HG03103 (cell line): ENCODE data around the gene SH2D7.

Source experiments
- ATAC-seq: cut with Tn5 transposase; IDR thresholded peaks from one replicate; pipeline ENCODE4 v1.9.1; 2021; ENCODE audit warnings: low read depth; ENCODE audit not compliant: unreplicated experiment

The SH2D7 gene

DNA sequence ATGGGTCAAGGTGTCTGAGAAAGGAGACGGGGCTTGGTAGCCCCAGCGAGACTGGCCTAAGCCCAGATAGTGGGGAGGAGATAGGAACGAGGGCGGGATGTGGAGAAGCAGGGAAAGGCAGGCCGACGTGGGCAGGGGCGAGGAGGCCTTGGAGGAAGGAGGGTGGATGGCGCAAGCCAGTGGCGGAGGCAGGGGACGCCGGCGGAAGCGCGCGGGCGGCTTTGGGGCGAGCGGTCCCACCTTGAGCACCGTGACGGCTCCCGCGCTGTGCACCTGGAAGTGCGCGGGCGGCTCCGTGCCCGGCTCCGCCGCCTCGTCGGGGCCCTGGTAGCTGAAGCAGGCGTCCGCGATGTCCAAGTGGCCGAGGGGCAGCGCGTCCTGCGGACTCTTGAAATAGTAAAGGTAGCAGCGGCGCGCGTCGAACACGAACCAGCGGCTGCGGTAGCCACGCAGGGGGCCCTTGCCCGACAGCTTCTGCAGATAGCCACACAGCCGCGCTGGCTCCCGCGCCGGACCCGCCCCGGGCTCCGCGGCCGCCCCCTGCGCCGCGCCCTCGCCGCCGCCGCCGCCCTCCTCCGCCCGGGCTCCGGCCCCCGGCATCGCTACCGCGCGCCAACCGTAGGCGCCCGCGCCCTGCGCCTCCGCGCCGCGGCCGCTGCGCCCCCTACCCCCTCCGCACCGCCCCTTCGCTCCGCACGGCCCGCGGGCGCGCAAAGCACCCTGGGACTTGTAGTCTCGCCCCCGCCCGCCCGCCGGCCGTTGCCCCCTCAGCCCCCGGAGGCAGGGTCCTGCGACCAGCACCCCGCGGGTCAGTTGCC, 15.1 kb upstream of the SH2D7 start, which contains the start of gene TBC1D2B:
Gene TBC1D2B (minus strand): TSS at position 659 of the 818 bp plus-strand sequence. CDS start 59 bp downstream, at position 600.
- ATAC-seq: peak; percentile 78

DNA sequence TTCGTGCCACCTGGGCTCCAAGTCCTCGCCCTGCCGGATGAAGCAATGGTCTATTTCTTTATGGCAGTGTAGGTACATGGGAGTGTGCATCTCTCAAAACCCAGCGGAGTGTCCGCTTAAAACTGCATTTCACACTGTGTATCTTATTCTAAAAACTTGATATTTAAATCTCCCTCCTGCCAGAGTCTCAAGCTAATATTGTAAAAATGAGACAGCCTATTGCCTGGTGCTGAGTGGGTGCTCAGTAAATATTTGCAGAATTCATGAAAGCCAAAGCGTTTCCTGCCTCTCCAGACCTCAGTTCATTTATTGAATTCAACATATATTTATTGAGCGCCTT, 14.5 kb upstream of the SH2D7 start:
- no peak for ATAC-seq

DNA sequence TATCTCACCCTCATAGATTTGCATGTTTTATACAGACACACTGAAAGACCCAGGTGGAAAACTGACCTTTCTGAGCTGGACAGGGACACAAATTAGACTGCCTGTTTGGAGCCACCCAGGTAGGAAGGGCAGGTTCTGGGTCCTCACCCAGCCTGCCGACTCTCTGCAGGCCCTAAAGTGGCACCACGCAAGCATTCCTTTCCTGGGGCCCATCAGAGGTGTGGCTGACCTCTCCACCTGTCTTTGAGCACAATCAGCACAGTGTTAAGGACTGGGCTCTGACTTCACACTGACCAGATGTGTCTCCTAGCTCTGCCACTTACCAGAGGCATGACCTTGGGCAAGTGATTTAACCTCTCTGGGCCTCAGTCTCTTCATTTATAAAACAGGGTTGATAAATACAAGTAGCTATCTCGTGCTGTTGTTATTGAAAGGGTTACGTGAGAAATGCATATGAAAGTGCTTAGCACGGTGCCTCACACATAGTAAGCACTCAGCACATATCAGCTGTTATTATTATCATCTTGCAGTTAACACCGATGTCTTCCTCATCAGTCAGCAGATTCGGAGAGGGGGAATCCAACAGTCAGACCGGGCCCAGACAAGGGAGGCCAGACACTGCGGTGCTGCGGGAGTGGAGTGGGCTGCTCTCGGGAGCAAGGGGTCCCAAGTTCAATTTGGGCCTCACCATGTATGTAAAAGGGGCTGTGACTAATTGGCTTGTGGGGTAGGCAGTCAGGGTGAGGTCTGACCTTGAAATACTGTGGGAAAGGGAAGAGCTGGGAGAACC, 12.9 kb upstream of the SH2D7 start:
- no peak for ATAC-seq

DNA sequence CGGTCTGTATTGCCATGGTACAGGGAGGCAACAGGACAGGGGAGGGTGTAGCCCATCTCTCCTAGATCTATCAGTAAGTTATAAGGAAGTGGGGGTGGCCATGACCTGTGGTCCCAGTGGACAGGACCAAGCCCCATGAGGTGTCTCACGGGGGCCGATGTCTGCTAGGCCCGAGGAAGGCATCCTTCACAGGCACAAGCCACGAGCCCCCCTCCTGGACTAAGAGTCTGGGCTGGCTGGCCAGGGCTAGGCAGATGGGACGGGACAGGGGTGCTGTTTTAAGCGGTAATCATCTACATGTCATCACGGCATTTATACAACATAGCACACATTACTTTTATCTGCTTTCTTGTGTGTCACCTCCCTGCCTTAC, 12.3 kb upstream of the SH2D7 start:
- ATAC-seq: no peak

DNA sequence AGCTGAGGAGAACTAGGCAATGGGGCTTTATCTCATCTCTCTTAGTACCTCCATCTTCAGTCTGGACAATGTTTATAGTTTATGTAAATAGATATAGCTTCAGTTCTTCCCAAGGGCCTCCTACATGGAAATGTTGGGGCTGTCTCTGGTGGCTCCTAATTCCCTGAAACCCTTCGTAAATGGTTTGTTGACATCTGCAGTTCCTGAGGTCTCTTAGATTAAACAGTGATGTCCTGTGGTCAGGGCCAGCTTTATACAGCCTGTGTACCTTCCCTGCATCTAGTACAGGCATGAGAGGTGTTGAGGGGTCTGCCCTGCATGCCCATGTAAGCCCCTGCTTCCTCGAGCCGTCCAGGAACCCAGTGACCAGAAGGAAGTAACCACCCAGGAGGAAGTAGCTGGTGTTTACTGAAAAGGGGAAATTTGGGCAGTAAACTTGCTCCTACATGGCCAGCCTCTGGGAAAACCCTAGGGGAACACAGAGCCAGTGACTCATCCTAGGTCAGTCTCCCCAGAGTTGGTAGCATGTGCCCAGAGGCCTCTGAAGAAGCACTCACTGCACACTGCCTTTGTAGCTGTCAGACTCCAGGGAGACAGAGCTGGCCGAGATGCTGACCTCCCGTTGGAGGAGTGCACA, 10.1 kb upstream of the SH2D7 start:
- ATAC-seq: no peak

DNA sequence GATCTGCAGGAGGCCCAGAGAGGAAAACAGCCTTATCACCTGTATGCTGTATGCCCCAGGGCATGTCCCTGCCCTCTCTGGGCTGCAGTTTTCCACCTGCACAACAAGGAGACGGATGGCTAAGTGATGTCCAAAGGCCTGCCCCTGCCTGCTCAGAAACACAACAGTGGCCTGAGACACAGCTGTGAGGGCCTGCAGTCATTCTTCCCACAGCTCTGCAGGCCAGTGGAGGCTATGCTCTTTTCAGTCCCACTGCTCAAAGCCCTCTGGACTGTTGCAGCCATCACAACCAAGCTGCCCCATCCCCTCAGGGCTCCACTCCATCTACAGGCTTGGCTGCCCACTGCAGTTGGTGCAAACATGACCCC, 9.6 kb upstream of the SH2D7 start:
- no peak for ATAC-seq

DNA sequence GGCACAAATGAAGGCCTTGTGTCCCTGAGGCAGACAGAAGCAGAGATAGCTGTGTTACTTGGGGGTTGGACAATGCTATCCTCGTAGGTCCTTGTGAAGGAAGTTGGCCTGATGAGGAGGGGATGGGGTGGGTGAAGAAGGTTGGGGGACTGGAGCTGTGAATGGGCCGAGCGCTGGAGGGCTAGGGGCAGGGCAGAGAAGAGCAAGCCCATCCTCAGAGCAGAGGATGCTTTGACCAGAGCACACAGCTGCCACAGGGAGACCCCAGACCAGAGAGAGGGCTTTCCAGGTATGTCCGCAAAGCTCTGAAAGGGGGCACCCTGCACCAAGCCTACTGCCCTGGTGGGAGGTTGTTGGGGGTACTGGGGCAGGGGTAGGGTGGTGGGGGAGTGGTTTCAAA, 9.2 kb upstream of the SH2D7 start:
- no peak for ATAC-seq

DNA sequence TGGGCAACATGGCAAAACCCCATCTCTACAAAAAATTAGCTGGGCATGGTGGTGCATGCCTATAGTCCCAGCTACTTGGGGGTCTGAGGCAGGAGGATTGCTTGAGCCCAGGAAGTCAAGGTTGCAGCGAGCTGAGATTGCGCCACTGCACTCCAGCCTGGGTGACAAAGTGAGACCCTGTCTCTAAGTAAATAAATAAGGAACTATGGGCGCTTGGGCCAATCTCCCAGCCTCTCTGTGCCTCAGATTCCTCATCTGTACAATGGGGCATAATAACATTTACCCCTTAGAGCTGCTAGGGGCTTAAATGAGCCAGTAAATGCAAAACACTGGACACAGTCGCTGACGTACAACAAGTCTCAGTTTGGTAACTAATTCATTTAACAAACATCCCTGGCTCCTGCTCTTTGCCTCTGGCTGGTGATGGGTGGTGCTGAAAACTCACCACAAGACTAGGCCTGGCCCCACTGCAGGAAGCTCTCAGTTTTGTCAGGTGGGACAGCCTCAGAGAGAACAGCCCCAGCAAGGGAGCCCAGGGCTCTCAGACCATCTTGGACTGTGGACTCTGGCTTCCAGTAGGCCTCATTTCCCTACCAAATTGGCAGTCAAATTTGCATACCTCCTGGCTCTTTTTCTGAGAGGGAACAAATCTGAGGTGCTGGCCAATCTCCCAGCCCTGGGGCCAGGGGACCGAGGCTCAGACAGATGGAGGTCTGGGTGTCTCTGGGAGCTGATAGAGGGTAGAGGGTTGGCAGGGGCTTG, 8.5 kb upstream of the SH2D7 start:
- no peak for ATAC-seq

DNA sequence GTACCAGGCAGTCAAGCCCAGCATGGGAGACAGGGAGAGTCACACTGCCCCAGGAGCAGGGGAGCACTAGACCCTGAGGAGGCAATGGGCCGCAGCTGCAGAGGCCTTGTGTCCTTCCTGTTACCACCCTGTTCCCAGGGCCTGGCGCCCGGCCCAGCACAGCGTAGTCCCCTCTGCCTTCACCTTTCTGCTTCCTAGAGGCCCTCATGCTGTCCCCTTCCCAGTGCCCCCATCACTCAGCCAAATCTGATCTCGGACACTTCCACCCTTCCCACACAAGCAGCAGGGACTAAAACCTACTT, 8.0 kb upstream of the SH2D7 start:
- no peak for ATAC-seq

DNA sequence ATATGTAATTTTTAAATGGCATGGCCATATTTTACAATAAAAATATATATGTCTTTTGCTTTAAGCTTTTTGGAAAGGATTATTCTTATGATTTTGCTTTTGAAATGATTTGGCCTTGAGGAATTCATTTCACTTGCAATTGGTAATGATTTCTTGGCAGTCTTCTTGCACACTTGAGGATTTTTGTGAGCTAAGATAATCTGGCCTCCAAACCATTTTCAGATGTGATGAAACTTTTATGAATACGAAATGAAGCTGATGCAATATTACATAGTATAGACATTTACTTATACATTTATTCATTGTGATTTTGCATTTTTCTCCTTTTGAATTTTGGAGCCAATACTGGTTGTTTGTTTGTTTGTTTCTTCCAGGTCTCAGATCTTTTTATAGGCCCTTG, 6.4 kb upstream of the SH2D7 start:
- no peak for ATAC-seq

DNA sequence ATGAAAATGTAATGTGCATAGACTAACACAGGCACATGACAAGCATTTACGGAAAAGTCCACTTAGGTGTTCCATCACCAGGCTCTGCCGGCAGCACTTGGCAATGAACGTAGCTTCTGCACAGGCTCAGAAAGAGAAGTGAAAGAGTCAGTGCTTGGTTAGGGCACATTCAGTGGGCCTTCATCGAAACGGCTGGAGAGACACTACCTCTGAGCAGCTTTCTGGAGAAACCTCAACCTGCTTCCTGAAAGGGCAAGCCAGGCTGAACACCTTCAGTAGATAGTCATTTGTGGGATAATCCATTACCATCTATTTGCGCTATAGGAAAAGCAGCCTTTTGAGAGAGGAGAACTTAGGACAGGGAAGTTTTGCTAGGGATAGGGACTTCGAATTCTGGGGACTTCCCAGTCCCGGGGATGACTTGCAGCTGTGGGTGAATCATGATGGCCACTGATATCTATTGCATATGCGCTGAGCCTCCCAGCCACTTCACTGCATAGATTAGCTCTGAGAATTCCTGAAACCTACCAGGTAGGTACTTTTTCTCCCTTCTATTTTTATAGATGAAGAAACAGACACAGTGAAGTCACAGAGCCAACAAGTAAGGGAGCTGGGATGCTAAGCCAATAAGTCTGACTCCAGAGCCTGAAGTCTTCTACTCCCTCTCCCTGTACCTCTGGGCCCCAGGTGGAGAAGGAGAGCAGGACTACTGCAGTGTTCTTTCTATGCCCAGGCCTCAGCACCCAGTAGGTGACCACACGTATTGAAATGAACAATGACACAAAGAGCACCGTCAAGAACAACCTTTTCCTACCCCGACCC, 4.2 kb upstream of the SH2D7 start:
- peak; percentile 56 for ATAC-seq

DNA sequence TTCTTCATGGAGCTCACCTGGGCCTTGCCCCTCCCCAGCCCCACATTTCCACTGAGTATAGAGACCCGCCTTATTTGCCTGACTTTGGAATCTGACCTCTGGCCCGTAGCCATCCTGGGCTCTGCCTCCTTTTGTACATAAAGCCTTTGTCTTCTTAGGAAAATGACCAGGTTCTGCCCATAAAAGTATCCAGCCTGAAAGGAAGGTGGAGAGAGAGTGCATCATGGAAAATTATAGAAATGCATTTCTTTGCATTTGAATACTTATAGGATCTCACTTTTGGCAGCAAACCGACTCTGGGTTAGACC, 3.6 kb upstream of the SH2D7 start:
- ATAC-seq: no peak

DNA sequence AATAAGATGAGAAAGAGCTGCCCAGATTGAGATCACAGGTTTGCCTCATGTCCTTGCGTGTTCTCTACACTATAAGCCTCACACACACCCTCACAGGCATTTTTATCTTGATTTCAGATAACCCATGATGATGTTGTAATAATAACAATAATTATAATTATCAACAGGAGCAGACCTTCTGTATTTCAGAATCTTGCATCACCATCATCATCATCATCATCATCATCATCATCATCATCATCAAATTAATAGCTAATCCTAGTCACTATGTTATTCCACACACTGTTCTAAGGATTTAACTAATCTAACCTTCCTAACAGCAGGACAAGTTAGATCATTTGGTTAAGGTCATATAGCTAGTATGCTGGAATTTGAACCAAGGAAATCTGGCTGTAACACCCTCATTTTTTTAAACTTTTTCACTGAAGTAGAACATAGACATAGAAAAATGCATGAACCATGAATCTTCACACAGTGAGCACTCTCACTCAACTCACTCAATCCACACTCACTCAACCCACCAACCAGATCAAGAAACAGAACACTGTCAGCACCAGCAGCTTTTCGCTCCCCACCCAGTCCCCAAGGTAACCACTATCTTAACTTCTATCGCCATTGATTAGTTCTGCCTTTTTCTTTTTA, 1.8 kb upstream of the SH2D7 start:
- ATAC-seq: no peak

DNA sequence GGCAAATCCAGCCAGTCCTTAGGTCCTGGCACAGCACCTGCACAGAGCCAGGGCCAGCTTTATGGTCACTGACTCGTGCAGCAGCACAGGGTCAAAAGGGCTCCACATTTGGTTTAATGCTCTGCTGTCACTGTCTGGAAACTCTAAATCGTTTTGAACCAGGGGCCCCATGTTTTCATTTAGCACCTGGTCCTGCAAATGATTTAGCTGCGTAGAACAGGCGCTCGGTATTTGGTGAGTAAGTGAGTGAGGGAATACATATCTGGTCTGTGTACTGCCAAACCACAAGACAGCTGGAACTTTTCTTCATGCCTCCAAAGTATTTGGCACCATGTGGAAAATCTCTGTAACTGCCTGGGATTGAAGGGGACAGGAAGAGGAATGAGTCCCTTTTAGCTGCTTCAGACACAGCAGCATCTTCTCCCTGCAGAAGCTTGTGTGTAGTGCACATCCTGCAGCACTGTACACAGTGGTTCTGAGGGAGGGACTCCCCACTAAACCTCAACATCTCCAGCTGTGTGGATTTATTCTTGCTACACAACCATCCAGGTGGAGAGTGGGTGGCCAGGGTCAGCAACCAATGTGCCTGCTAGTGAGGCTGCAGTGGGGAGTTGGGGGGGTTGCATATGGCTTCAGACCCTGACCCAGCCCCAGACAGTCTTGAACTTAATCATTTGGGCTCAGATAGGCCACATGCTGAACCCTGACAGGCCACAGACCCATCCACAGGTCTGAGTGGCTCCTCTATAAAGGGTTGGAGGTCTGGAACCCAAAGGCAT, 1.1 kb downstream of the SH2D7 start:
- ATAC-seq: no peak

DNA sequence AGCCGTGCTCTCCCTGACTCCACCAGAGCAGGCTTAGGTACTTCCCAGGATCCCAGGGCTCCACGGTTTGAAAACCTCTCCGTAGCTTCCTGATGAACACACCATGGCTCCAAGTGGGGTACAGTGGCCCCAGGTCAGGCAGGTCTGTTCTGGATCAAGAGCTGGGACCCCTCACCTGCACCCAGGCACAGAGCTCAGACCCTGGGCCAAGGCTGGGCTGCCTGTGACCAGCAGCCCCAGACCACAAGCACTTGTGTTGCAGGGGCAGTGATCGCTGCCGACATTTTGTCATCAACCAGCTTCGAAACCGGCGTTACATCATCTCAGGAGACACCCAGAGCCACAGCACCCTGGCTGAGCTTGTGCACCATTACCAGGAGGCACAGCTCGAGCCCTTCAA, 5.3 kb downstream of the SH2D7 start:
- ATAC-seq: no peak

DNA sequence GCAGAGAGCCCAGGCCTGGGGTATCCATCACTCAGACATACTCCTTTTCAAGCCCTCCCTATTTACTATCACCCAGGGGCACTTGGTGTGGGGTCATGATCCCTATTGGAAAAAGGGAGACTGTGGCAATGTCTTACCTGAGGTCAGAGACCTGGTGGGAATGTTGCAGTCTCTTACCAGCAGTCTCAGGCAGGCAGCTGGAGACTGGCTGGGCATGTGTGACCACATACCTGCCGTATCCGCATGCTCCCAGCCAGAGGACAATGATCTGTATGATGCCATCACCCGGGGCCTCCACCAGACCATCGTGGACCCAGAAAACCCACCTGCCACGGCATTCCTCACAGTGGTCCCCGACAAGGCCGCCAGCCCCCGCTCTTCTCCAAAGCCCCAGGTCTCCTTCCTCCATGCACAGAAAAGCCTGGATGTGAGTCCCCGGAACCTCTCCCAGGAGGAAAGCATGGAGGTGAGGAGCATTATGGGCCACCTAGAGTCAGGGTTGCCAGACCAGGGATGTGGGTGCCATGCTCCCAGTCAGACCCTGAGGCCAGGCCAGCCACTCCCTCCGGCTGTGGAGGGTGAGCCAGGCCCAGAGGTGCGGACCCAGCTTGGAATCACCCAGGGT, 5.9 kb downstream of the SH2D7 start:
- no peak for ATAC-seq

DNA sequence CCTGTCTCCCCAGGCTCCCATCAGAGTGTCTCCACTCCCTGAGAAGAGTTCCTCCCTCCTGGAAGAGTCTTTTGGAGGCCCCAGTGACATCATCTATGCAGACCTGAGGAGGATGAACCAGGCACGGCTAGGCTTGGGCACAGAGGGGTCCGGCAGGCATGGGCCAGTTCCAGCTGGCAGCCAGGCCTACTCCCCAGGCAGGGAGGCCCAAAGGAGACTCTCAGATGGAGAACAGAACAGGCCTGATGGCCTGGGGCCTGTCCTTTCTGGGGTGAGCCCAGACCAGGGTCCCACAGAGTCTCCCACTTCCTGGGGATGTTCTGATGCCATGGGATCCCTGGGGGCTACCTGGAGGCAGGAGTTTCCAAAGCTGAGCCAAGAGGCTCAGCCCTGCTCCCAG, 8.5 kb downstream of the SH2D7 start:
- ATAC-seq: no peak

DNA sequence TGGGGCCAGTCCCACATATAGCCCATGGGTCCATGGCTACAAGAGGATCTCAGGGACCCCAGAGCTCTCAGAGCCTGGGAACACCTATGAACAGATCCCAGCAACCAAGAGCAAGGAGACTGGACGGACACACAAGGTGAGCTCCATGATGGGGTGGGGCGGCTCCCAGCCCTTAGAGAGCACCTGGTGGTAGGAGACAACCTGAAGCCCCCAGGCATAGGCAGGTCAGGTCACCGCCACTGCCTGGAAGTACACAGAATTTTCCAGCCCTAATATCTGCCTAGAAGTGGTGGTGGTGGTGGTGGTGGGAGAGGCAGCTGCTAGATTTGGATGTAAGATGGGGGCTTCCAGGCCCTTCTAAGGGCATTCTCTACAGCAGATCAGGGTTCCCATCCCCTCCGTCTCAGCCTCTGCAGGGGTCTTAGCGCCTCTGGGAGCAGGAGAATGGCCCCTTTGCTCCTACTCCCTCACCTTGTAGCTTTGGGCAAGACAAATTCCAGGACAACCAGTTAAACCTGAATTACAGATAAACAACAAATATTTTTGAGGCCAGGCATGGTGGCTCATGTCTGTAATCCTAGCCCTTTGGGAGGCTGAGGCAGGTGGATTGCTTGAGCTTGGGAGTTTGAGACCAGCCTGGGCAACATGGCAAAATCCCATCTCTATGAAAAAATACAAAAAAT, 9.2 kb downstream of the SH2D7 start:
- no peak for ATAC-seq
